IMR-90 (cell line): ENCODE results near the gene CHD6.

Experiments used
- CTCF ChIP-seq: conservative IDR thresholded peaks from 2 replicates; pipeline ENCODE4 v1.5.1; 2012; ENCODE audit warnings: mild to moderate bottlenecking, low read depth, low read length, improper control_type of control experiment
- ELK1 ChIP-seq: fragments of 150-350 bp; IDR thresholded peaks from 2 replicates; pipeline ENCODE4 v1.6.1; 2016; ENCODE audit warnings: low read depth, mild to moderate bottlenecking, low read length, moderate library complexity, borderline replicate concordance
- POLR2A ChIP-seq: IDR thresholded peaks from 2 replicates; pipeline ENCODE4 v1.6.1; 2012; ENCODE audit warnings: mild to moderate bottlenecking, low read depth, low read length
- RAD21 ChIP-seq: IDR thresholded peaks from 2 replicates; pipeline ENCODE4 v1.6.1; 2012; ENCODE audit warnings: low read length, improper control_type of control experiment
- RCOR1 ChIP-seq: IDR thresholded peaks from 2 replicates; pipeline ENCODE4 v1.6.1; 2012; ENCODE audit warnings: mild to moderate bottlenecking, low read length, improper control_type of control experiment; ENCODE audit not compliant: insufficient replicate concordance
- SMC3 ChIP-seq: fragments of 150-350 bp; IDR thresholded peaks from 2 replicates; pipeline ENCODE4 v1.6.1; 2016; ENCODE audit warnings: low read depth, mild to moderate bottlenecking, antibody characterized with exemption, low read length, moderate library complexity
- USF2 ChIP-seq: fragments of 150-350 bp; IDR thresholded peaks from 2 replicates; pipeline ENCODE4 v1.6.1; 2017; ENCODE audit warnings: mild to moderate bottlenecking, antibody characterized with exemption, low read length, low read depth

- no peak for TF ChIP-seq CTCF
- TF ChIP-seq RCOR1, result no peak
- TF ChIP-seq SMC3, result no peak
- TF ChIP-seq RAD21, result no peak
- TF ChIP-seq ELK1, result no peak
- TF ChIP-seq USF2, result no peak
- TF ChIP-seq POLR2A, result no peak
These were observed 195.2 kb downstream of the CHD6 start for GRCh38 chr20:41422953-41423352.
